GM19395 (cell line): ENCODE results near the gene BCAS1.
"Not testable (repeated sequence)": the region's sequence is repeated elsewhere in the genome, so short reads cannot be mapped to it uniquely, and the experiment has no call there.

Experiments
- ATAC-seq: cut with Tn5 transposase; IDR thresholded peaks from one replicate; pipeline ENCODE4 v1.9.1; 2021; ENCODE audit warnings: mild to moderate bottlenecking, moderate library complexity; ENCODE audit not compliant: unreplicated experiment

Gene BCAS1

GRCh38 chr20:54020868-54021267 lies 49.5 kb downstream of the BCAS1 start:
- ATAC-seq = no peak

- ATAC-seq = no peak
Measured at GRCh38 chr20:54020348-54020747, 50.0 kb downstream of the BCAS1 start.

- ATAC-seq = no peak
Measured at GRCh38 chr20:54019585-54019984, 50.8 kb downstream of the BCAS1 start.

- ATAC-seq = no peak
Measured at GRCh38 chr20:54019127-54019526, 51.3 kb downstream of the BCAS1 start.

GRCh38 chr20:54017846-54018245 lies 52.5 kb downstream of the BCAS1 start:
- peak; percentile 94 for ATAC-seq

- no peak for ATAC-seq
Measured at GRCh38 chr20:54015496-54015895, 54.9 kb downstream of the BCAS1 start.

- ATAC-seq = no peak
Measured at GRCh38 chr20:54014293-54014926, 56.0 kb downstream of the BCAS1 start.

- no peak for ATAC-seq
Measured at GRCh38 chr20:54013471-54013870, 56.9 kb downstream of the BCAS1 start.

GRCh38 chr20:54011346-54011745 lies 59.0 kb downstream of the BCAS1 start:
- ATAC-seq = no peak

- not testable (repeated sequence) for ATAC-seq
Measured at GRCh38 chr20:54006216-54006615, 64.2 kb downstream of the BCAS1 start.

- ATAC-seq = no peak
Measured at GRCh38 chr20:54005524-54005923, 64.9 kb downstream of the BCAS1 start.

GRCh38 chr20:54004445-54004844 lies 65.9 kb downstream of the BCAS1 start:
- ATAC-seq = peak; percentile 98

GRCh38 chr20:54002741-54003140 lies 67.7 kb downstream of the BCAS1 start:
- ATAC-seq = no peak

- ATAC-seq = no peak
Measured at GRCh38 chr20:54002056-54002575, 68.3 kb downstream of the BCAS1 start.

- ATAC-seq = no peak
Measured at GRCh38 chr20:54000914-54001313, 69.5 kb downstream of the BCAS1 start.

- no peak for ATAC-seq
Measured at GRCh38 chr20:54000262-54000661, 70.1 kb downstream of the BCAS1 start.

GRCh38 chr20:53999077-53999476 lies 71.3 kb downstream of the BCAS1 start:
- ATAC-seq = no peak

GRCh38 chr20:53996584-53997486 lies 73.6 kb downstream of the BCAS1 start:
- ATAC-seq = no peak

- ATAC-seq = no peak
Measured at GRCh38 chr20:53995949-53996348, 74.4 kb downstream of the BCAS1 start.

- no peak for ATAC-seq
Measured at GRCh38 chr20:53994088-53994487, 76.3 kb downstream of the BCAS1 start.

- ATAC-seq = no peak
Measured at GRCh38 chr20:53993310-53993709, 77.1 kb downstream of the BCAS1 start.
